Thyroid gland (tissue), 4 donors: ENCODE data around the gene NLGN1.

Experiments used
- POLR2A ChIP-seq, 2 donors: fragments of 450-650 bp; IDR thresholded peaks; one replicate each; pipeline ENCODE4 v1.6.1; 2017; ENCODE audit warnings: antibody characterized with exemption in 2 of 2, mild to moderate bottlenecking in 2 of 2, moderate library complexity in 1 of 2
- TF ChIP-seq, protein P1 (sequence below), 6 experiments: fragments of 200-600 bp in 3 of 6; fragments of 450-650 bp in 3 of 6; sonication (generic) in 3 of 6; IDR thresholded peaks; one replicate each; pipeline ENCODE4 v1.5.1; 2016 to 2019; ENCODE audit warnings: antibody characterized with exemption in 6 of 6, mild to moderate bottlenecking in 2 of 6, inconsistent platforms in 1 of 6, moderate library complexity in 1 of 6

DNA sequence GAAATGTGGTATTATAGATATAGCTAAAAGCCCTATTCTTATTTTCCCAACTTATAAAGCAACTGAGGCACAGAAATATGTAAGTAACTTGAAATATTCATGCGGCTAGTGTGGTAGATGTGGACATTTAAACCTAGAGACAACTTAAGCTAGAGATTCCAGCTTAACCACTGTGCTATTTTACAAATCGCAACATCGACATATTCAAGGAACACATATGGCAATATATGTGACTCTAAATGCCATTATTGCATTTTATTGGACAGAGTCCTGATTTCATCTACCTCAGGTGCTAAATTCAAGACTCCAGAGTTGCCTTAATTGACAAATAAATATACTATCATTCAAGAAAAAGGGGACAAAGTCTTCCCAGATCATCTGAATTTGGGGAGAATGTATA lies 442.3 kb downstream of the NLGN1 start:
- TF ChIP-seq, protein P1, sequence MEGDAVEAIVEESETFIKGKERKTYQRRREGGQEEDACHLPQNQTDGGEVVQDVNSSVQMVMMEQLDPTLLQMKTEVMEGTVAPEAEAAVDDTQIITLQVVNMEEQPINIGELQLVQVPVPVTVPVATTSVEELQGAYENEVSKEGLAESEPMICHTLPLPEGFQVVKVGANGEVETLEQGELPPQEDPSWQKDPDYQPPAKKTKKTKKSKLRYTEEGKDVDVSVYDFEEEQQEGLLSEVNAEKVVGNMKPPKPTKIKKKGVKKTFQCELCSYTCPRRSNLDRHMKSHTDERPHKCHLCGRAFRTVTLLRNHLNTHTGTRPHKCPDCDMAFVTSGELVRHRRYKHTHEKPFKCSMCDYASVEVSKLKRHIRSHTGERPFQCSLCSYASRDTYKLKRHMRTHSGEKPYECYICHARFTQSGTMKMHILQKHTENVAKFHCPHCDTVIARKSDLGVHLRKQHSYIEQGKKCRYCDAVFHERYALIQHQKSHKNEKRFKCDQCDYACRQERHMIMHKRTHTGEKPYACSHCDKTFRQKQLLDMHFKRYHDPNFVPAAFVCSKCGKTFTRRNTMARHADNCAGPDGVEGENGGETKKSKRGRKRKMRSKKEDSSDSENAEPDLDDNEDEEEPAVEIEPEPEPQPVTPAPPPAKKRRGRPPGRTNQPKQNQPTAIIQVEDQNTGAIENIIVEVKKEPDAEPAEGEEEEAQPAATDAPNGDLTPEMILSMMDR (IDR thresholded peaks at IDR 0.05), result no peak
- TF ChIP-seq POLR2A (IDR thresholded peaks at IDR 0.05), result no peak
